ENCODE results near the gene BCL11A.

BCL11A gene

DNA sequence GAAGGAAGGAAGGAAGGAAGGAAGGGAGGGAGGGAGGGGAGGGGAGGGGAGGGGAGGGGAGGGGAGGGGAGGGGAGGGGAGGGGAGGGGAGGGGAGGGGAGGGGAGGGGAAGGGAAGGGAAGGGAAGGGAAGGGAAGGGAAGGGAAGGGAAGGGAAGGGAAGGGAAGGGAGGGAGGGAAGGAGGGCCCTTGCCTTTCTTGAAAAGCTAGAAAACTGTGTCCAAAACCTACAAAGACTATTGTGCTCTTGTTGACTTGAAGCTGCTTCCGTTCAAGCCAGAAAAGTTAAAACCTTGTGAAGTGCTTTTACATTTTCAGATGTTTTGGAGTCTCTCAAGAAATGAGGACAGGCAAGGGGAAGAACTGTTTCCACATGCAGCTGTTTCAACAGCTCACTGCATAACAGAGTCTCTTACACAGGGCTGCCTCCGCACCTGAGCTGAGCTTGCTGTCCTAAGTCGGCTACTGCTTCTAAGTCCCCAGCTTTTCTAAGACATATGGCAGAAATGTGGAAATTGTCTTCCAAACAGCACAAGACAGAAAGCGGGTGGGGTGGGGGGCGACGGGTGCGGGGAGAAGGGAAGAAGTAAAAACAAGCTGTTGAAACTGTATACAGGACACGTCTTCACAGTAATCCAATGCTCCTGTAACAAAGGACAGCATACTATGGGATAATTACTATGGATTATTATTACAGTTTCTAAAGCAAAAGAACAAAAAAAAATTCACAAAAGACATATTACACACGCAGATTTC, 46.1 kb downstream of the BCL11A start:
- Histone ChIP-seq H3K27me3 (ENCODE audit: control insufficient read depth, low read length) (no peaks in the 10 kb centered on the region), H3K4me2 (ENCODE audit: low read length) (peak overlapping the region; percentile 32; the same call in 1 of the 2 replicates), H4K20me1 (ENCODE audit: control insufficient read depth, insufficient read depth, low read depth, low read length) (peaks cover 77% of the 10 kb centered on the region), H3F3A (ENCODE audit: control insufficient read depth, insufficient read depth) (peaks cover 12% of the 10 kb centered on the region), H3K4me3 (ENCODE audit: low read length) (no peak overlapping the region), H3K27ac (ENCODE audit: low read depth, low read length) (peak overlapping the region; percentile 39), H3K36me3 (ENCODE audit: control insufficient read depth, low read length) (peaks cover 96% of the 10 kb centered on the region), H3K9me2 (replicated peaks; ENCODE audit: control insufficient read depth, low read length) (no peaks in the 10 kb centered on the region), H3K9me3 (ENCODE audit: control insufficient read depth, insufficient read depth, low read length) (no peaks in the 10 kb centered on the region), H3K4me1 (ENCODE audit: control insufficient read depth, low read length) (peaks cover 94% of the 10 kb centered on the region), H3K79me2 (ENCODE audit: control insufficient read depth, low read length) (peaks cover 99% of the 10 kb centered on the region)
- TF ChIP-seq, protein P1, sequence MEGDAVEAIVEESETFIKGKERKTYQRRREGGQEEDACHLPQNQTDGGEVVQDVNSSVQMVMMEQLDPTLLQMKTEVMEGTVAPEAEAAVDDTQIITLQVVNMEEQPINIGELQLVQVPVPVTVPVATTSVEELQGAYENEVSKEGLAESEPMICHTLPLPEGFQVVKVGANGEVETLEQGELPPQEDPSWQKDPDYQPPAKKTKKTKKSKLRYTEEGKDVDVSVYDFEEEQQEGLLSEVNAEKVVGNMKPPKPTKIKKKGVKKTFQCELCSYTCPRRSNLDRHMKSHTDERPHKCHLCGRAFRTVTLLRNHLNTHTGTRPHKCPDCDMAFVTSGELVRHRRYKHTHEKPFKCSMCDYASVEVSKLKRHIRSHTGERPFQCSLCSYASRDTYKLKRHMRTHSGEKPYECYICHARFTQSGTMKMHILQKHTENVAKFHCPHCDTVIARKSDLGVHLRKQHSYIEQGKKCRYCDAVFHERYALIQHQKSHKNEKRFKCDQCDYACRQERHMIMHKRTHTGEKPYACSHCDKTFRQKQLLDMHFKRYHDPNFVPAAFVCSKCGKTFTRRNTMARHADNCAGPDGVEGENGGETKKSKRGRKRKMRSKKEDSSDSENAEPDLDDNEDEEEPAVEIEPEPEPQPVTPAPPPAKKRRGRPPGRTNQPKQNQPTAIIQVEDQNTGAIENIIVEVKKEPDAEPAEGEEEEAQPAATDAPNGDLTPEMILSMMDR (IDR thresholded peaks at IDR 0.05; ENCODE audit: low read depth, low read length, poor library complexity, severe bottlenecking): no peak
- TF ChIP-seq EZH2phosphoT487 (IDR thresholded peaks at IDR 0.05; ENCODE audit: borderline replicate concordance, low read length): no peak

DNA sequence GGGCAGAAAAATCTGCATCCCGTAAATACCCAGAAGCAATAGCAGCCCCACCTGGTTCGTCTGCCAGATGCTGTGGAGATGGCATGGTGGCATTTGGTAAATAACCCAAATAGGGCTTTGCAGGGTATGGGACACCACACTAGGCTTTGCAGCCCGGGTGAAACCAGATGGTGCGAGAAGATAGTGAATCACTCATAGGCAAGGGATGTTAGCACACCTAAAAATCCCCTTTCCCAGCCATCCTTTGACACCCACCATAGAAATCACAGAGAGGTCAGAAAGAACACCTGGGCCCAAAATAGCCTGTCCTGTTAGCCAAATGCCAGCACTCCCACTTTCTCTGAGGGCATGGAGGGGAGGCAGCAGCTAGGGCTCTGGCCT, 47.6 kb downstream of the BCL11A start:
- Histone ChIP-seq H3K36me3 (ENCODE audit: control insufficient read depth, low read length) (peaks cover 96% of the 10 kb centered on the region), H3K27me3 (ENCODE audit: control insufficient read depth, low read length) (no peaks in the 10 kb centered on the region), H3F3A (ENCODE audit: control insufficient read depth, insufficient read depth) (peaks cover 12% of the 10 kb centered on the region; the same call in 1 of the 2 replicates), H3K4me1 (ENCODE audit: control insufficient read depth, low read length) (peaks cover 94% of the 10 kb centered on the region), H3K9me2 (replicated peaks; ENCODE audit: control insufficient read depth, low read length) (no peaks in the 10 kb centered on the region), H3K9me3 (ENCODE audit: control insufficient read depth, insufficient read depth, low read length) (no peaks in the 10 kb centered on the region), H4K20me1 (ENCODE audit: control insufficient read depth, insufficient read depth, low read depth, low read length) (peaks cover 65% of the 10 kb centered on the region), H3K4me3 (ENCODE audit: low read length) (no peak overlapping the region), H3K79me2 (ENCODE audit: control insufficient read depth, low read length) (peaks cover 99% of the 10 kb centered on the region), H3K27ac (ENCODE audit: low read depth, low read length) (no peak overlapping the region), H3K4me2 (ENCODE audit: low read length) (peak overlapping the region; percentile 7; the same call in 1 of the 2 replicates)
- TF ChIP-seq, protein P1 (IDR thresholded peaks at IDR 0.05; ENCODE audit: low read depth, low read length, poor library complexity, severe bottlenecking): no peak

DNA sequence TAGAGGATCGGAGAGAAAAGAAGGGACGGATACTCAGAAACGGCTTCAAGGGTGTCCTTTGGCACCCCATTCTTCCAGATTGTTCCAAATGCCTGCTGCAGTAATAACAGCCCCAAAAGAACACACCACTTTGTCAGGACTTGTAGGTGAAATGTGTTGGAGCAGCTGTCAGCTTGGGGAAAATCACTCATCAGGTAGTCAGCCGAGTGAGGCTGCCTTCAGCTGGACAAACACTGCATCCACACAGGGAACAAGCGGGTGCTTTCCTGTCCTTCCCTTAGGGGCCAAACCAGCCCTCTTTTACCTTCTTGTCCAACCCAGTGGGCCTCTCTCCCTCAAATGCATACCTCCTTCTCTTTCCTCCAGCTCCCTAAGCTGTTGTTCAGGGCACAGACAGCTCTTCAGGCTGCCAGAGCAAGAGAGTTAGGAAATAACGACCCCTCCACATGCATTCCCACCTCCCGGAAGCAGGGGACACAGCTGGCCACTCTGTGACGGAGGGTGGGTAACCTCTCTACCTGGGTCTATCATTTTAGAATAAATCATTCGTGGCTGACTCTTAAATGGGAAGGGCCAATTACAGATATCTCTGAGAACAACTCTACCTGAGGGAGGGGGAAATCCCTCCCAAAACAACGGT, 48.1 kb downstream of the BCL11A start:
- Histone ChIP-seq H3K9me2 (replicated peaks; ENCODE audit: control insufficient read depth, low read length) (no peaks in the 10 kb centered on the region), H4K20me1 (ENCODE audit: control insufficient read depth, insufficient read depth, low read depth, low read length) (peaks cover 60% of the 10 kb centered on the region), H3K4me1 (ENCODE audit: control insufficient read depth, low read length) (peaks cover 94% of the 10 kb centered on the region), H3K4me3 (ENCODE audit: low read length) (no peak overlapping the region), H3K27me3 (ENCODE audit: control insufficient read depth, low read length) (no peaks in the 10 kb centered on the region), H3K36me3 (ENCODE audit: control insufficient read depth, low read length) (peaks cover 96% of the 10 kb centered on the region), H3K27ac (ENCODE audit: low read depth, low read length) (no peak overlapping the region), H3F3A (ENCODE audit: control insufficient read depth, insufficient read depth) (peaks cover 12% of the 10 kb centered on the region; the same call in 1 of the 2 replicates), H3K9me3 (ENCODE audit: control insufficient read depth, insufficient read depth, low read length) (no peaks in the 10 kb centered on the region), H3K79me2 (ENCODE audit: control insufficient read depth, low read length) (peaks cover 99% of the 10 kb centered on the region), H3K4me2 (ENCODE audit: low read length) (peak overlapping the region; percentile 7; the same call in 1 of the 2 replicates)
- no peak for TF ChIP-seq EZH2phosphoT487 (IDR thresholded peaks at IDR 0.05; ENCODE audit: borderline replicate concordance, low read length)
- TF ChIP-seq, protein P1 (IDR thresholded peaks at IDR 0.05; ENCODE audit: low read depth, low read length, poor library complexity, severe bottlenecking): no peak

Measured in DOHH2 (cell line).